G401.6 (cell line): ENCODE data around the gene DEGS1.
"Not testable (repeated sequence)": the region's sequence is repeated elsewhere in the genome, so short reads cannot be mapped to it uniquely, and the experiment has no call there.

Experiments used
- FAIRE-seq: peaks from 2 replicates; lab custom pipeline; 2012; peaks lifted over from hg19 to GRCh38; lab: Jason Lieb, UNC

Gene DEGS1

GRCh38 chr1:224181453-224181810, 1.6 kb upstream of the DEGS1 start:
- no peak for FAIRE-seq

GRCh38 chr1:224182057-224182865, 779 bp upstream of the DEGS1 start:
- FAIRE-seq: no peak

GRCh38 chr1:224183591-224184312, 712 bp downstream of the DEGS1 start:
- FAIRE-seq: no peak

GRCh38 chr1:224185208-224185607, 2.2 kb downstream of the DEGS1 start:
- no peak for FAIRE-seq

- no peak for FAIRE-seq
Observed at GRCh38 chr1:224188286-224188685, 5.2 kb downstream of the DEGS1 start.

GRCh38 chr1:224189561-224189960, 6.5 kb downstream of the DEGS1 start:
- FAIRE-seq: no peak

GRCh38 chr1:224192082-224192788, 9.2 kb downstream of the DEGS1 start:
- no peak for FAIRE-seq

GRCh38 chr1:224193319-224193966, 10.4 kb downstream of the DEGS1 start:
- FAIRE-seq: no peak

- FAIRE-seq: no peak
Observed at GRCh38 chr1:224196813-224197600, 14.0 kb downstream of the DEGS1 start.

- no peak for FAIRE-seq
Observed at GRCh38 chr1:224198572-224198971, 15.5 kb downstream of the DEGS1 start.

- FAIRE-seq: no peak
Observed at GRCh38 chr1:224199679-224200078, 16.6 kb downstream of the DEGS1 start.

- no peak for FAIRE-seq
Observed at GRCh38 chr1:224201383-224201782, 18.3 kb downstream of the DEGS1 start.

GRCh38 chr1:224201853-224202252, 18.8 kb downstream of the DEGS1 start:
- no peak for FAIRE-seq

GRCh38 chr1:224203243-224204016, 20.4 kb downstream of the DEGS1 start:
- no peak for FAIRE-seq

- FAIRE-seq: no peak
Observed at GRCh38 chr1:224205438-224205840, 22.4 kb downstream of the DEGS1 start.

GRCh38 chr1:224205931-224206538, 23.0 kb downstream of the DEGS1 start:
- FAIRE-seq: not testable (repeated sequence)

GRCh38 chr1:224211206-224211962, 28.3 kb downstream of the DEGS1 start:
- FAIRE-seq: no peak

- FAIRE-seq: no peak
Observed at GRCh38 chr1:224212618-224213061, 29.6 kb downstream of the DEGS1 start.

- FAIRE-seq: no peak
Observed at GRCh38 chr1:224213438-224214119, 30.5 kb downstream of the DEGS1 start.
